OCI-LY7 (cell line): ENCODE measurements around the gene EPS8L1. TPM values are rescaled to one million over a fixed set of nuclear protein-coding genes. Genes with fewer than 3 reads are reported as not detected.
A peak's percentile ranks its signal among the peaks of the same experiment; 100 is the strongest.

Source experiments
- BruUV-seq: library from RNA; stranded (reverse); fragments of 400-500 nt; replicated peaks from 2 replicates; lab custom pipeline; 2021; lab: Mats Ljungman, UMichigan
- CTCF ChIA-PET: fragments of 300-600 bp; sonication (Branson Sonifier 250); formaldehyde crosslinking; loops from one replicate; lab custom pipeline; 2022; ENCODE audit warnings: antibody characterized with exemption; ENCODE audit not compliant: unreplicated experiment; lab: Charles Lee
- POLR2A ChIA-PET: fragments of 300-600 bp; sonication (Branson Sonifier 250); formaldehyde crosslinking; loops from one replicate; lab custom pipeline; 2022; ENCODE audit warnings: antibody characterized with exemption; lab: Charles Lee
- DNase-seq: peaks from one replicate; pipeline ENCODE4 v3.0.0-alpha.2; 2015; ENCODE audit warnings: low spot score
- H2AFZ ChIP-seq: fragments of 200-600 bp; sonication (generic), shearing (Covaris generic); 2 replicates; pipeline ENCODE4 v1.6.1; 2014; ENCODE audit warnings: mild to moderate bottlenecking, antibody characterized with exemption, low read length, moderate library complexity
- H3K27ac ChIP-seq: fragments of 200-600 bp; sonication (generic); 2 replicates; pipeline ENCODE4 v1.5.1; 2014; ENCODE audit warnings: mixed run types, low read depth, mild to moderate bottlenecking, moderate library complexity, low read length, inconsistent platforms; ENCODE audit not compliant: poor library complexity, severe bottlenecking
- H3K36me3 ChIP-seq: fragments of 200-600 bp; sonication (generic); 2 replicates; pipeline ENCODE4 v1.6.1; 2014; ENCODE audit warnings: mild to moderate bottlenecking, antibody characterized with exemption, low read length, moderate library complexity, mixed read lengths; ENCODE audit not compliant: insufficient read depth
- H3K4me1 ChIP-seq: fragments of 200-600 bp; sonication (generic); 2 replicates; pipeline ENCODE4 v1.5.1; 2014; ENCODE audit warnings: mild to moderate bottlenecking, low read length; ENCODE audit not compliant: insufficient read depth, poor library complexity, severe bottlenecking
- H3K4me2 ChIP-seq: fragments of 200-600 bp; sonication (generic); 2 replicates; pipeline ENCODE4 v1.6.1; 2014; ENCODE audit warnings: mild to moderate bottlenecking, low read length
- H3K4me3 ChIP-seq: fragments of 200-600 bp; sonication (generic); 2 replicates; pipeline ENCODE4 v1.5.1; 2014; ENCODE audit warnings: mild to moderate bottlenecking, low read depth, low read length; ENCODE audit not compliant: poor library complexity, severe bottlenecking
- H3K79me2 ChIP-seq: fragments of 200-600 bp; sonication (generic); 2 replicates; pipeline ENCODE4 v1.6.1; 2016; ENCODE audit warnings: low read depth, mild to moderate bottlenecking, low read length, moderate library complexity, mixed read lengths; ENCODE audit not compliant: insufficient read depth
- H3K9me2 ChIP-seq: fragments of 200-600 bp; sonication (generic); 2 replicates; pipeline ENCODE4 v1.6.1; 2016; ENCODE audit warnings: mild to moderate bottlenecking, low read length, mixed read lengths; ENCODE audit not compliant: insufficient read depth
- H3K9me3 ChIP-seq: fragments of 200-600 bp; sonication (generic); 2 replicates; pipeline ENCODE4 v1.6.1; 2014; ENCODE audit warnings: mild to moderate bottlenecking, mixed run types, low read length, mixed read lengths
- H4K20me1 ChIP-seq: fragments of 200-600 bp; sonication (generic); 2 replicates; pipeline ENCODE4 v1.6.1; 2014; ENCODE audit warnings: mild to moderate bottlenecking, antibody characterized with exemption, low read length, moderate library complexity, mixed read lengths; ENCODE audit not compliant: insufficient read depth
- CTCF ChIP-seq: fragments of 200-600 bp; sonication (generic); conservative IDR thresholded peaks from 2 replicates; pipeline ENCODE4 v1.5.1; 2014; ENCODE audit warnings: mild to moderate bottlenecking, antibody characterized with exemption, low read length, moderate library complexity, mixed read lengths
- EZH2phosphoT487 ChIP-seq: fragments of 200-600 bp; sonication (generic); IDR thresholded peaks from 2 replicates; pipeline ENCODE4 v1.6.1; 2018; ENCODE audit warnings: low read depth, borderline replicate concordance, mild to moderate bottlenecking, mixed run types, antibody characterized with exemption, low read length, moderate library complexity, mixed read lengths
- intact Hi-C: fragments of 100-400 bp; cut with micrococcal nuclease; formaldehyde crosslinking; loops from one replicate; pipeline ENCODE4 v1.10.0; 2022; ENCODE audit not compliant: unreplicated experiment
- total RNA-seq, 2 experiments: library from RNA; depleted of rRNA in 1 of 2; stranded (reverse); fragments of >200 nt in 1 of 2; shearing (Covaris generic) in 1 of 2; gene quantifications; 2 replicates each; pipeline ENCODE4 v1.2.3, GENCODE V29; 2014 to 2022

Gene EPS8L1
- total RNA-seq, 2 experiments from 2014 or later = 11.1 to 12.5 TPM

DNA sequence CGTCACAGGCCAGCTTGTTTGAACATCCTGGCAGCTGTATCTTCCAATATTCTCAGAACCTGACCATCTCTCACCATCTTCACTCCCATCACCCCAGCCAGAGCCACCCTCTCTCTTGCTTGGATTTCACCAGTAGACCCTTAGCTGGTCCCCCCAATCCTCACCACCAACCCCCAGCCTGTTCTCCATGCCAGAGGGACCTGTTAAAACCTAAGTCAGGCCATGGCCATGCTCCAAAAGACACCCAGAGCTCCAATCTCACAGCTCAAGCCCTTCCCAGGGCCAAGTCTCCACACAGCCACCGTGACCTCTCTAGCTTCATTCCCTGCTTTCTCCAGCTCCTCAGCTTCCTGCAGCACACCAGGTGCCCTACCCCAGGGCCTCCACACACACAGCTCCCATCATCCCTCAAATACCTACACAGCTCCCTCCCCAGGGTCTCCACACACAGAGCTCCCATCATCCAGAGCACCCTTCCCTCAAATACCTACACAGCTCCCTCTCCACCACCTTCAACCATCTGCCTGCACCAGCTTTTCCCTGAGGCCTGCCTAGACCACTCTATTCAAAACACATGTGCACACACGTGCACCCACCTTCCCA, 13.8 kb downstream of the EPS8L1 start:
- Histone ChIP-seq H2AFZ (no peak overlapping the region), H3K4me1 (no peaks in the 10 kb centered on the region), H3K9me2 (no peaks in the 10 kb centered on the region), H4K20me1 (no peaks in the 10 kb centered on the region), H3K4me3 (no peak overlapping the region), H3K9me3 (no peaks in the 10 kb centered on the region), H3K36me3 (peaks cover 66% of the 10 kb centered on the region), H3K4me2 (no peak overlapping the region), H3K79me2 (no peaks in the 10 kb centered on the region), H3K27ac (no peak overlapping the region)
- intact Hi-C loops = no loop called here
- TF ChIP-seq EZH2phosphoT487 (no peak), CTCF (no peak)
- no TSS peak for BruUV-seq
- CTCF ChIA-PET = interaction anchor here (0.6 to 1.3 kb wide), 3 partner anchors 43 to 79 kb away, joined by 3 to 10 read pairs (median 4); no protein-coding TSS in a partner anchor
- POLR2A ChIA-PET = interaction anchor here (0.6 kb wide), 1 partner anchor 259 kb away, joined by 5 read pairs; no protein-coding TSS in a partner anchor
- DNase-seq = no peak

DNA sequence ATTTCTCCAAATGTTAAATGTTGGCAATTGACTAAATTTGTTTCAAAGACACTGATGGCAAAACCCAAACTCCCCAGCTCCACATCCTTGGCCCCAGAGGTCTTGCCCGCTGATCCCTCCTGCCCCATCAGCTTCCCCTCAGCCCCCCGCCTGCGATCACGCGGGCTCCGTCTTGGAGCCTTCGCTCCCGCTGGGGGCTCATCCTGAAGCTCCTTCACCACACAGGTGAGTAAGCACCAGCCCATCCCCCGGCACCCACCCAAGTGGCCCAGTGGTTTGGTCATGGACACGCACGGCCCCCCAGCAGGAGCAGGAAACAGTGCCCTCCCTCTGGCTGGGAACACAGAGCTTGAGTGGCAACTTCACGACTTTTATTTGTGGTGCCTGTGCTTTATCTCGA, 14.9 kb downstream of the EPS8L1 start:
- Histone ChIP-seq H2AFZ (no peak overlapping the region), H3K36me3 (peaks cover 77% of the 10 kb centered on the region), H3K27ac (no peak overlapping the region), H3K4me3 (no peak overlapping the region), H3K79me2 (no peaks in the 10 kb centered on the region), H3K9me3 (no peaks in the 10 kb centered on the region), H3K9me2 (no peaks in the 10 kb centered on the region), H3K4me1 (no peaks in the 10 kb centered on the region), H3K4me2 (no peak overlapping the region), H4K20me1 (no peaks in the 10 kb centered on the region)
- TF ChIP-seq CTCF = no peak
- TF ChIP-seq EZH2phosphoT487 = no peak
- ChIA-PET CTCF (no interaction called here), POLR2A (no interaction called here)
- DNase-seq = no peak
- intact Hi-C loops = no loop called here
- BruUV-seq = no TSS peak

DNA sequence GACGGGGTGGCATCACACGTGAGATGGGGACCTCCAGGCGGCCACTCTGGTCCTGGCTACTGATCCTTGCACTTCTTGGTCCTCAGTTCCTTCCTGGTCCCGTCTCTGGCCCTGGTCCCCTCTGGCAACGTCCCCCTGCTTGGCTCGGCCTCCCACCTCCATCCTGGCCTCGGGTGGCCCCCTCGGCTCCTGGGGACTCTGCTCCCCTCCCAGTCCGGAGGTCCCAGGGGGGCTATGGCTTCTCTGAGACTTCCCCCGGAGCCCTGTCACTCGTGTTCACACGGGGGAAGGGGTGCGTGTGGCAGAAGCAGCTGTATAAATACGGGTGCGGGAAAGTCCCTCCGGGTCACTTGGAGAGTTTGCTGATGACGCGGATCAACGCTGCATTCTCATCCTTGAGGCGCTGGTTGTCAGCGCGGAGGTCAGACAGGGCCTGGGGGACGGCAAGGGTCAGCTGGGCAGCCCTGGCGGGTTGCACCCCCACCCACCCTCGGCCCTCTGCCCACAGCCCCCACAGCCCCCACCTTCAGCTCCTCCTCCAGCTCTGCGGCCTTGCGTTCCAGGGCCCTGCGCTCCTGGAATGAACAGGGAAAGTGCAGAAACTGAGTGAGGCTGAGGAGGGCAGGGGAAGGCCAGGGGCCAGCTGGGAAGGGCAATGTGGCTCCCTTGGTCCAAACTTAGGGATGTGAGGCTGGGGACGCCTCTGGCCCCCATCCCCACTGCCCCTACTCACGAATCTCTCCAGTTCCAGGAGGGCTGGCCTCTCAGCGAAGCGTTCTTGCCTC, 15.6 kb downstream of the EPS8L1 start:
- H2AFZ ChIP-seq = no peak overlapping the region
- H3K9me2 ChIP-seq = no peaks in the 10 kb centered on the region
- no peaks in the 10 kb centered on the region for H3K4me1 ChIP-seq
- H3K9me3 ChIP-seq = no peaks in the 10 kb centered on the region
- peaks cover 82% of the 10 kb centered on the region for H3K36me3 ChIP-seq
- H4K20me1 ChIP-seq = no peaks in the 10 kb centered on the region
- no peak overlapping the region for H3K4me2 ChIP-seq
- ChIA-PET CTCF (no interaction called here), POLR2A (no interaction called here)
- H3K27ac ChIP-seq = no peak overlapping the region
- BruUV-seq = TSS peak; percentile 96
- intact Hi-C loops = no loop called here
- no peaks in the 10 kb centered on the region for H3K79me2 ChIP-seq
- no peak overlapping the region for H3K4me3 ChIP-seq
- no peak for DNase-seq
- no peak for TF ChIP-seq CTCF
- TF ChIP-seq EZH2phosphoT487 = no peak
